A549 (cell line): ENCODE results near the gene SLPI.

Experiments used
- TF ChIP-seq, protein P1 (sequence below): fragments of >200 bp; sonication (Bioruptor Twin); formaldehyde crosslinking; IDR thresholded peaks from 3 replicates; pipeline ENCODE4 v1.5.1; 2016
- TF ChIP-seq, protein P2 (sequence below): fragments of 250-450 bp; sonication (Bioruptor Pico); IDR thresholded peaks from 2 replicates; pipeline ENCODE4 v1.5.0; 2020; ENCODE audit warnings: low read depth, mild to moderate bottlenecking, moderate library complexity

DNA sequence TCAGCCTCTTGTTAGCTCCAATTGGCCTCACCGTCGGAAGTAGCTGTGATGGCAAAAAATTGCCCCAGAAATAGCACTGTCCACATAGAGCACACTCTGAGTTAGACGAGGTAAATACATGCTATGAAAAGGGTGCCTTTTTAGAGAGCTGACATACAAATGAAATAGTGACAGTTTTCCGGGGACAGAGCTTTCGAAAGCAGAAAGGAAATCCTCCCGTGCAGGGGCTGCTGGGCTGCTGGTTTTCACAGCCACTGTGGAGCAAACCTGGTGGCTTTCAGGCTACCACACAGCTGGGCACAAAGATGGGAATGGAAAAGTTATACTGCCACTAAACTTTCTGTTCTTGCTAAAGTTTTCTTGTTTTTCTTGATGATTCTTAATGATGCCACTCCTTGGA lies 8.3 kb downstream of the SLPI start:
- TF ChIP-seq, protein P1, sequence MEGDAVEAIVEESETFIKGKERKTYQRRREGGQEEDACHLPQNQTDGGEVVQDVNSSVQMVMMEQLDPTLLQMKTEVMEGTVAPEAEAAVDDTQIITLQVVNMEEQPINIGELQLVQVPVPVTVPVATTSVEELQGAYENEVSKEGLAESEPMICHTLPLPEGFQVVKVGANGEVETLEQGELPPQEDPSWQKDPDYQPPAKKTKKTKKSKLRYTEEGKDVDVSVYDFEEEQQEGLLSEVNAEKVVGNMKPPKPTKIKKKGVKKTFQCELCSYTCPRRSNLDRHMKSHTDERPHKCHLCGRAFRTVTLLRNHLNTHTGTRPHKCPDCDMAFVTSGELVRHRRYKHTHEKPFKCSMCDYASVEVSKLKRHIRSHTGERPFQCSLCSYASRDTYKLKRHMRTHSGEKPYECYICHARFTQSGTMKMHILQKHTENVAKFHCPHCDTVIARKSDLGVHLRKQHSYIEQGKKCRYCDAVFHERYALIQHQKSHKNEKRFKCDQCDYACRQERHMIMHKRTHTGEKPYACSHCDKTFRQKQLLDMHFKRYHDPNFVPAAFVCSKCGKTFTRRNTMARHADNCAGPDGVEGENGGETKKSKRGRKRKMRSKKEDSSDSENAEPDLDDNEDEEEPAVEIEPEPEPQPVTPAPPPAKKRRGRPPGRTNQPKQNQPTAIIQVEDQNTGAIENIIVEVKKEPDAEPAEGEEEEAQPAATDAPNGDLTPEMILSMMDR, result no peak
- TF ChIP-seq, protein P2, sequence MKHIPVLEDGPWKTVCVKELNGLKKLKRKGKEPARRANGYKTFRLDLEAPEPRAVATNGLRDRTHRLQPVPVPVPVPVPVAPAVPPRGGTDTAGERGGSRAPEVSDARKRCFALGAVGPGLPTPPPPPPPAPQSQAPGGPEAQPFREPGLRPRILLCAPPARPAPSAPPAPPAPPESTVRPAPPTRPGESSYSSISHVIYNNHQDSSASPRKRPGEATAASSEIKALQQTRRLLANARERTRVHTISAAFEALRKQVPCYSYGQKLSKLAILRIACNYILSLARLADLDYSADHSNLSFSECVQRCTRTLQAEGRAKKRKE (CRISPR knock-in tag), result no peak
